ENCODE data around the gene CLCNKB.
"Not testable (repeated sequence)": the region's sequence is repeated elsewhere in the genome, so short reads cannot be mapped to it uniquely, and the experiment has no call there.

- TF ChIP-seq CTCF (IDR thresholded peaks at IDR 0.05 in 4 of 5, conservative IDR thresholded peaks at IDR 0.05 in 1 of 5); POLR2A (IDR thresholded peaks at IDR 0.05): not testable (repeated sequence)
Measured at GRCh38 chr1:16026302-16026701, 17.3 kb upstream of the CLCNKB start.

Measured in gastrocnemius medialis (tissue), 4 donors.